ENCODE measurements around the gene NECAP2. TPM values are rescaled to one million over a fixed set of nuclear protein-coding genes. Genes with fewer than 3 reads are reported as not detected.

The NECAP2 gene
- polyA plus RNA-seq, 1 of the 3 experiments (the other 2 are of a cell fraction) = 100.0 TPM

DNA sequence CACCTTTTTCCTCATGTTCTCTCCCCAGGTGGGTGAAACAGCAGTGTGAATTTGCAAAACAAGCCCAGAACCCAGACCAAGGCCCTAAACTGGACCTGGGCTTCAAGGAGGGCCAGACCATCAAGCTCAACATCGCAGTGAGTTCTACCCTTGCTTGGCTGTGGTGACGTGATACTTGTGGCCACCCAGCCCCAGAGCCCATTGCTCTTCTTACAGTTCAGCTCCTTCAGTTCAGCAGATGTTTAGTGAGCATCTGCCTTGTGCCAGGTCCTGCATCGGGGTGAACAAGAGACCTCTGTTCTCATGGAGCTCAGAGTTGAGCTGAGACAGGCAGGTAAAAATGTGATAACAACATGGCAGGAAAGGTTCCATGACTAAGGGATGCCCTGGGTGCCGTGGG, 8.5 kb downstream of the NECAP2 start:
- H3K36me3 ChIP-seq (replicated peaks in 1 of 2; ENCODE audit: control insufficient read depth in 1 of 2, insufficient read depth in 2 of 2, low read length in 1 of 2) = peaks cover 47 to 71% of the 10 kb centered on the region in 2 experiments
- no peak overlapping the region for H2AFZ ChIP-seq (ENCODE audit: low read depth)
- peaks cover 65% of the 10 kb centered on the region; the same call in 1 of the 2 replicates for H3K79me2 ChIP-seq (ENCODE audit: insufficient read depth)
- H4K20me1 ChIP-seq (ENCODE audit: insufficient read depth) = 0 out of 2 replicates have a peak, but pooled peaks cover 6% of the 10 kb centered on the region
- H3K27ac ChIP-seq (ENCODE audit: low read depth in 2 of 2, low read length in 1 of 2) = no peak overlapping the region
- no peak for DNase-seq
- no peaks in the 10 kb centered on the region for H3K27me3 ChIP-seq (ENCODE audit: insufficient read depth)
- H3K4me1 ChIP-seq (ENCODE audit: control insufficient read depth in 1 of 2, insufficient read depth in 2 of 2, low read depth in 1 of 2, low read length in 1 of 2) = no peaks in the 10 kb centered on the region
- POLR2A ChIA-PET = no interaction called here
- CTCF ChIA-PET = interaction anchor here (1.7 kb wide), 1 partner anchor 9 kb away, joined by 9 read pairs; the partner anchor contains the start of gene NECAP2
- H3K4me3 ChIP-seq (ENCODE audit: low read depth in 2 of 2, low read length in 1 of 2) = no peak overlapping the region
- H3K9ac ChIP-seq = no peak overlapping the region
- TF ChIP-seq ELF1 (IDR thresholded peaks at IDR 0.05) = no peak
- no peak for TF ChIP-seq RCOR1 (IDR thresholded peaks at IDR 0.05; ENCODE audit: low read length)
- no peak for TF ChIP-seq MXI1 (IDR thresholded peaks at IDR 0.05; ENCODE audit: low read depth, low read length)
- TF ChIP-seq SMC3 (IDR thresholded peaks at IDR 0.05; ENCODE audit: low read depth, low read length) = no peak
- no peak for TF ChIP-seq IRF3 (IDR thresholded peaks at IDR 0.05; ENCODE audit: low read depth, low read length)
- TF ChIP-seq CHD2 (IDR thresholded peaks at IDR 0.05; ENCODE audit: low read length, partially characterized antibody) = no peak
- TF ChIP-seq NFIC (IDR thresholded peaks at IDR 0.05; ENCODE audit: borderline replicate concordance) = no peak
- TF ChIP-seq GATA2 (CRISPR knock-in tag; IDR thresholded peaks at IDR 0.05) = no peak
- TF ChIP-seq, protein P1, sequence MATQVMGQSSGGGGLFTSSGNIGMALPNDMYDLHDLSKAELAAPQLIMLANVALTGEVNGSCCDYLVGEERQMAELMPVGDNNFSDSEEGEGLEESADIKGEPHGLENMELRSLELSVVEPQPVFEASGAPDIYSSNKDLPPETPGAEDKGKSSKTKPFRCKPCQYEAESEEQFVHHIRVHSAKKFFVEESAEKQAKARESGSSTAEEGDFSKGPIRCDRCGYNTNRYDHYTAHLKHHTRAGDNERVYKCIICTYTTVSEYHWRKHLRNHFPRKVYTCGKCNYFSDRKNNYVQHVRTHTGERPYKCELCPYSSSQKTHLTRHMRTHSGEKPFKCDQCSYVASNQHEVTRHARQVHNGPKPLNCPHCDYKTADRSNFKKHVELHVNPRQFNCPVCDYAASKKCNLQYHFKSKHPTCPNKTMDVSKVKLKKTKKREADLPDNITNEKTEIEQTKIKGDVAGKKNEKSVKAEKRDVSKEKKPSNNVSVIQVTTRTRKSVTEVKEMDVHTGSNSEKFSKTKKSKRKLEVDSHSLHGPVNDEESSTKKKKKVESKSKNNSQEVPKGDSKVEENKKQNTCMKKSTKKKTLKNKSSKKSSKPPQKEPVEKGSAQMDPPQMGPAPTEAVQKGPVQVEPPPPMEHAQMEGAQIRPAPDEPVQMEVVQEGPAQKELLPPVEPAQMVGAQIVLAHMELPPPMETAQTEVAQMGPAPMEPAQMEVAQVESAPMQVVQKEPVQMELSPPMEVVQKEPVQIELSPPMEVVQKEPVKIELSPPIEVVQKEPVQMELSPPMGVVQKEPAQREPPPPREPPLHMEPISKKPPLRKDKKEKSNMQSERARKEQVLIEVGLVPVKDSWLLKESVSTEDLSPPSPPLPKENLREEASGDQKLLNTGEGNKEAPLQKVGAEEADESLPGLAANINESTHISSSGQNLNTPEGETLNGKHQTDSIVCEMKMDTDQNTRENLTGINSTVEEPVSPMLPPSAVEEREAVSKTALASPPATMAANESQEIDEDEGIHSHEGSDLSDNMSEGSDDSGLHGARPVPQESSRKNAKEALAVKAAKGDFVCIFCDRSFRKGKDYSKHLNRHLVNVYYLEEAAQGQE (IDR thresholded peaks at IDR 0.05; ENCODE audit: low read depth, low read length) = no peak
- no peak for TF ChIP-seq EP300 (IDR thresholded peaks at IDR 0.05; ENCODE audit: borderline replicate concordance in 1 of 2, low read depth in 1 of 2, low read length in 1 of 2)
- no peak for TF ChIP-seq RFX5 (IDR thresholded peaks at IDR 0.05; ENCODE audit: low read length)
- TF ChIP-seq, protein P2, sequence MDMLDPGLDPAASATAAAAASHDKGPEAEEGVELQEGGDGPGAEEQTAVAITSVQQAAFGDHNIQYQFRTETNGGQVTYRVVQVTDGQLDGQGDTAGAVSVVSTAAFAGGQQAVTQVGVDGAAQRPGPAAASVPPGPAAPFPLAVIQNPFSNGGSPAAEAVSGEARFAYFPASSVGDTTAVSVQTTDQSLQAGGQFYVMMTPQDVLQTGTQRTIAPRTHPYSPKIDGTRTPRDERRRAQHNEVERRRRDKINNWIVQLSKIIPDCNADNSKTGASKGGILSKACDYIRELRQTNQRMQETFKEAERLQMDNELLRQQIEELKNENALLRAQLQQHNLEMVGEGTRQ (IDR thresholded peaks at IDR 0.05; ENCODE audit: borderline replicate concordance, low read depth, low read length) = no peak
- 96% methylated on average over 4 of the region's 4 CpGs for WGBS (ENCODE audit: low lambda C conversion rate)
- no peaks in the 10 kb centered on the region for H3K9me2 ChIP-seq
- H3K9me3 ChIP-seq = no peaks in the 10 kb centered on the region
- H3F3A ChIP-seq (replicated peaks; ENCODE audit: insufficient read depth) = peaks cover 6% of the 10 kb centered on the region
- H3K4me2 ChIP-seq = no peak overlapping the region

Data from SK-N-SH (cell line).